ENCODE results near the gene NEDD8. TPM values are rescaled to one million over a fixed set of nuclear protein-coding genes. Genes with fewer than 3 reads are reported as not detected.

Gene NEDD8
- total RNA-seq, 1 experiment from 2014 or later: 214 TPM

GRCh38 chr14:24185026-24185425, 47.1 kb downstream of the NEDD8 start:
- H3K27ac ChIP-seq (ENCODE audit: insufficient read length, low read depth, low read length): no peak overlapping the region
- no peak for TF ChIP-seq CTCF (conservative IDR thresholded peaks at IDR 0.05)
- H2BK120ac ChIP-seq (ENCODE audit: low read depth, low read length, poor library complexity, severe bottlenecking): no peak overlapping the region
- no peaks in the 10 kb centered on the region for H3K27me3 ChIP-seq (ENCODE audit: insufficient read depth, low read length)
- DNase-seq: no peak
- no peak overlapping the region for H2AK5ac ChIP-seq (ENCODE audit: insufficient read length, low read length)
- H3K4me1 ChIP-seq (ENCODE audit: insufficient read depth, low read length): no peaks in the 10 kb centered on the region; the same call in 1 of the 2 replicates
- Mint-ChIP-seq H3K27ac (peak overlapping the region in 1 of 3 experiments; percentile 31; a peak in 1 of 7 replicates), H3K9me3 (no peaks in the 10 kb centered on the region), H3K4me3 (no peak overlapping the region), H3K4me1 (peaks cover 14 to 15% of the 10 kb centered on the region in 2 experiments), H3K36me3 (ENCODE audit: insufficient read depth in 1 of 3, low read depth in 3 of 3) (peaks cover 36 to 85% (median 67%) of the 10 kb centered on the region in 3 experiments; a peak in 6 of 7 replicates), H3K27me3 (ENCODE audit: low read depth) (no peaks in the 10 kb centered on the region; the same call in 1 of the 2 replicates)
- H3K4ac ChIP-seq (ENCODE audit: low read depth, low read length): no peak overlapping the region
- H3K56ac ChIP-seq (ENCODE audit: insufficient read length, low read depth, low read length): no peak overlapping the region
- H4K91ac ChIP-seq (ENCODE audit: insufficient read length, low read depth, low read length): no peak overlapping the region
- H2AFZ ChIP-seq (ENCODE audit: low read length): no peak overlapping the region
- H4K8ac ChIP-seq (replicated peaks; ENCODE audit: insufficient read length, low read depth, low read length): no peak overlapping the region
- H4K5ac ChIP-seq (ENCODE audit: insufficient read length, low read depth, low read length): no peak overlapping the region
- H3K79me1 ChIP-seq (ENCODE audit: insufficient read depth, low read depth, low read length, poor library complexity, severe bottlenecking): peaks cover 4% of the 10 kb centered on the region
- no peak overlapping the region for H2BK15ac ChIP-seq (ENCODE audit: low read depth, low read length)
- no peak overlapping the region for H3K4me2 ChIP-seq (ENCODE audit: insufficient read depth, insufficient read length, low read length)
- no peak overlapping the region for H2BK20ac ChIP-seq (ENCODE audit: low read depth, low read length, poor library complexity, severe bottlenecking)
- WGBS (ENCODE audit: extremely low coverage, insufficient read length, low lambda C conversion rate): no CpG with 5 or more reads among the region's 7 CpGs
- no peak overlapping the region for H2BK12ac ChIP-seq (ENCODE audit: insufficient read length, low read depth, low read length)
- no peak overlapping the region for H3T11ph ChIP-seq (ENCODE audit: low read length)
- H3K14ac ChIP-seq (ENCODE audit: insufficient read depth, low read length): no peak overlapping the region
- no peak overlapping the region for H3K23ac ChIP-seq (ENCODE audit: insufficient read length, low read depth, low read length)
- no peak overlapping the region for H3K18ac ChIP-seq (ENCODE audit: insufficient read length, low read depth, low read length)
- H3K79me2 ChIP-seq (ENCODE audit: insufficient read depth, low read length): no peaks in the 10 kb centered on the region
- no peak overlapping the region for H2BK5ac ChIP-seq (ENCODE audit: insufficient read length, low read length)
- no peaks in the 10 kb centered on the region for H3K23me2 ChIP-seq (ENCODE audit: insufficient read length, low read depth, low read length, poor library complexity, severe bottlenecking)
- H4K20me1 ChIP-seq (ENCODE audit: control insufficient read depth, insufficient read depth, insufficient read length): no peaks in the 10 kb centered on the region
- no peaks in the 10 kb centered on the region for H3K9me3 ChIP-seq (ENCODE audit: control insufficient read depth, low read depth, low read length)
- H3K9ac ChIP-seq (ENCODE audit: extremely low read depth, insufficient read length, low read length): no peak overlapping the region
